DND-41 (cell line): ENCODE measurements around the gene ABCB9.

Experiments used
- ATAC-seq: fragments of 200-7000 bp; cut with Tn5 transposase; 3 replicates; pipeline ENCODE4 v1.9.1; 2021; ENCODE audit warnings: low read depth; ENCODE audit not compliant: insufficient read depth
- DNase-seq: peaks from one replicate; pipeline ENCODE4 v3.0.0-alpha.2; 2020
- H2AFZ ChIP-seq: 2 replicates; pipeline ENCODE4 v1.6.0; 2012; ENCODE audit warnings: low read depth, low read length
- H3K27ac ChIP-seq: 2 replicates; pipeline ENCODE4 v1.5.1; 2012; ENCODE audit warnings: low read length, inconsistent platforms
- H3K27me3 ChIP-seq: fragments of 200-600 bp; sonication (generic); 2 replicates; pipeline ENCODE4 v1.6.0; 2012; ENCODE audit warnings: low read length, mild to moderate bottlenecking, inconsistent platforms; ENCODE audit not compliant: insufficient read depth, poor library complexity
- H3K36me3 ChIP-seq: 2 replicates; pipeline ENCODE4 v1.5.1; 2012; ENCODE audit warnings: low read length, inconsistent platforms; ENCODE audit not compliant: insufficient read depth
- H3K4me1 ChIP-seq: 2 replicates; pipeline ENCODE4 v1.5.1; 2012; ENCODE audit warnings: mild to moderate bottlenecking, low read length; ENCODE audit not compliant: insufficient read depth
- H3K4me2 ChIP-seq: 2 replicates; pipeline ENCODE4 v1.6.0; 2012; ENCODE audit warnings: mild to moderate bottlenecking, moderate library complexity, low read length, inconsistent platforms; ENCODE audit not compliant: insufficient read depth
- H3K4me3 ChIP-seq, 2 experiments: fragments of 200-600 bp in 1 of 2; shearing (Covaris generic) in 1 of 2; 2 replicates each; pipeline ENCODE4 v1.5.1; 2012 to 2016; ENCODE audit warnings: inconsistent platforms in 2 of 2, low read length in 2 of 2, mild to moderate bottlenecking in 2 of 2, low read depth in 1 of 2, moderate library complexity in 1 of 2
- H3K79me2 ChIP-seq: 2 replicates; pipeline ENCODE4 v1.6.0; 2012; ENCODE audit warnings: low read length, inconsistent platforms; ENCODE audit not compliant: insufficient read depth
- H3K9ac ChIP-seq: 2 replicates; pipeline ENCODE4 v1.6.0; 2012; ENCODE audit warnings: low read depth, mild to moderate bottlenecking, inconsistent platforms, low read length, moderate library complexity
- H3K9me3 ChIP-seq: 2 replicates; pipeline ENCODE4 v1.5.1; 2012; ENCODE audit warnings: low read length, moderate library complexity, mild to moderate bottlenecking, inconsistent platforms; ENCODE audit not compliant: insufficient read depth, severe bottlenecking
- H4K20me1 ChIP-seq: 2 replicates; pipeline ENCODE4 v1.6.0; 2012; ENCODE audit warnings: low read length; ENCODE audit not compliant: insufficient read depth
- CTCF ChIP-seq: IDR thresholded peaks from 2 replicates; pipeline ENCODE4 v1.5.1; 2012; ENCODE audit warnings: borderline replicate concordance, low read length, moderate library complexity, mild to moderate bottlenecking; ENCODE audit not compliant: poor library complexity, severe bottlenecking; ENCODE audit errors: extremely low read depth
- EZH2 ChIP-seq: IDR thresholded peaks from 3 replicates; pipeline ENCODE4 v1.6.1; 2012; ENCODE audit warnings: borderline replicate concordance, low read depth, mild to moderate bottlenecking, moderate library complexity, low read length, inconsistent platforms; ENCODE audit not compliant: severe bottlenecking

The ABCB9 gene

GRCh38 chr12:123010681-123011080 is 44.4 kb upstream of the ABCB9 start:
- no peak for ATAC-seq
- no peak for TF ChIP-seq EZH2
- no peak for TF ChIP-seq CTCF
- Histone ChIP-seq H3K4me1 (no peaks in the 10 kb centered on the region), H3K9me3 (no peaks in the 10 kb centered on the region), H2AFZ (no peak overlapping the region), H3K36me3 (no peaks in the 10 kb centered on the region), H3K4me3 (no peak overlapping the region), H3K4me2 (no peak overlapping the region), H3K79me2 (no peaks in the 10 kb centered on the region), H3K27me3 (no peaks in the 10 kb centered on the region), H3K9ac (no peak overlapping the region), H4K20me1 (no peaks in the 10 kb centered on the region), H3K27ac (no peak overlapping the region)
- DNase-seq = no peak

DNA sequence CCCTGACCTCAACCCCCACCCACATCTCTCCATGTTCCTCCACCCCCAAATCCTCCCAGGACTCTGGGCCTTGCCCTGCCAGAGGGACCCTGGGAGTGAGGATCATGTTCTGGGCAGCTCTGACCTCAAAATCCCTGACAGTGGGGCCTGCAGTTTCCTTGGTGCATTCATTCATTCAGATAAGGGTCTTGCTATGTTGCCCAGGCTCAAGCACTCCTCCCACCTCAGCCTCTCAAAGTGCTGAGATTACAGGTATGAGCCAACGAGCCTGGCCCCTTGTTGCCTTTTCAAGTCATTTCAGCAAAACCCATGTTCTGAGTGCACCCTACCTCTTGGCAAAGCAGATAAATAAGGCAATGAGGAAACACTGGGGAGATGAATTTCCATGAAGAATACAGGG is 43.8 kb upstream of the ABCB9 start:
- Histone ChIP-seq H2AFZ (no peak overlapping the region), H3K4me2 (no peak overlapping the region), H3K4me3 (no peak overlapping the region), H3K27ac (no peak overlapping the region), H4K20me1 (no peaks in the 10 kb centered on the region), H3K9ac (no peak overlapping the region), H3K9me3 (no peaks in the 10 kb centered on the region), H3K27me3 (no peaks in the 10 kb centered on the region), H3K4me1 (no peaks in the 10 kb centered on the region), H3K36me3 (no peaks in the 10 kb centered on the region), H3K79me2 (no peaks in the 10 kb centered on the region)
- DNase-seq (no peak), ATAC-seq (no peak)
- TF ChIP-seq CTCF (no peak), EZH2 (no peak)

- ATAC-seq (no peak), DNase-seq (no peak)
- H3K4me1 ChIP-seq = no peaks in the 10 kb centered on the region
- H3K9me3 ChIP-seq = no peaks in the 10 kb centered on the region
- H3K9ac ChIP-seq = no peak overlapping the region
- no peak overlapping the region for H3K27ac ChIP-seq
- TF ChIP-seq CTCF = no peak
- no peak for TF ChIP-seq EZH2
- H3K4me2 ChIP-seq = no peak overlapping the region
- no peak overlapping the region for H3K4me3 ChIP-seq
- no peak overlapping the region for H2AFZ ChIP-seq
- no peaks in the 10 kb centered on the region for H3K27me3 ChIP-seq
- no peaks in the 10 kb centered on the region for H3K79me2 ChIP-seq
- H3K36me3 ChIP-seq = no peaks in the 10 kb centered on the region
- H4K20me1 ChIP-seq = no peaks in the 10 kb centered on the region
These were observed 40.7 kb upstream of the ABCB9 start for GRCh38 chr12:123006977-123007376.

DNA sequence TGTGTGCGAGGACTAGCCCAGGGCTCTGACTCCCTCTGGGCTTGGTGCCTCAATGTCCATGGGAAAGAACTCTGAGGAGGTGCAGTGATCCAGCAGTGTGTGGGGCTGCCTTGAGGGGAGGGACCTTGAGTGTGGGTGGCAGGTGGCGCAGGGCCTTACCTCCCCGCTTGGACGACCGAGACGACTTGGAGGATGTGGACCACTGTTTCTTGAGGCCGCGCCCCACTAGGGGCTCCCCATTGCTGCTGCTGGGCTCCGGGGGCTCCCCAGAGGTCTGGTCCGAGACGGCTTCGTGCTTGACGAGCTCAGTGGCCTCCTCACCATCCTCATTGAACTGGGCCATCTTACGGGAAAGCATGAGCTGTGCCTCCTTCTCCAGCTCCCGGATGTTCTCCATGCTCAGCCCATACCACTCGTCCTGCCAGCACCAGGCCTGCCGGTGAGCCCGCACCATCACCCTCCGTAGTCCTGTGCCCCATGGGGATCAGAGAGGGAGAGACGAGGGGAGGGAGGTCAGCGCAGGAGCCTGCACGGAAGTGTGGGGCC is 38.9 kb upstream of the ABCB9 start:
- no peaks in the 10 kb centered on the region for H3K4me1 ChIP-seq
- no peaks in the 10 kb centered on the region for H3K9me3 ChIP-seq
- H2AFZ ChIP-seq = no peak overlapping the region
- H3K9ac ChIP-seq = no peak overlapping the region
- H4K20me1 ChIP-seq = no peaks in the 10 kb centered on the region; the same call in 1 of the 2 replicates
- no peak overlapping the region for H3K4me3 ChIP-seq
- DNase-seq = no peak
- H3K36me3 ChIP-seq = no peaks in the 10 kb centered on the region
- H3K79me2 ChIP-seq = no peaks in the 10 kb centered on the region
- H3K27me3 ChIP-seq = no peaks in the 10 kb centered on the region
- ATAC-seq = no peak
- H3K27ac ChIP-seq = no peak overlapping the region
- H3K4me2 ChIP-seq = no peak overlapping the region
- no peak for TF ChIP-seq EZH2
- TF ChIP-seq CTCF = no peak
